Progenitor cell of endocrine pancreas (in vitro differentiated cells): ENCODE data around the gene FNDC3A. TPM values are rescaled to one million over a fixed set of nuclear protein-coding genes. Genes with fewer than 3 reads are reported as not detected.

ENCODE experiments used
- DNase-seq: peaks from one replicate; pipeline ENCODE4 v3.0.0; 2021; ENCODE audit warnings: low spot score; ENCODE audit not compliant: unreplicated experiment
- H3K27ac Mint-ChIP-seq: 2 replicates; pipeline ENCODE4 v1.8.0; 2021; ENCODE audit warnings: mild to moderate bottlenecking, moderate library complexity, mixed read lengths
- H3K27me3 Mint-ChIP-seq: 2 replicates; pipeline ENCODE4 v1.8.0; 2021; ENCODE audit warnings: mixed read lengths
- H3K36me3 Mint-ChIP-seq: 2 replicates; pipeline ENCODE4 v1.8.0; 2022; ENCODE audit warnings: mixed read lengths; ENCODE audit not compliant: insufficient read depth
- H3K4me1 Mint-ChIP-seq: 2 replicates; pipeline ENCODE4 v1.8.0; 2021; ENCODE audit warnings: low read depth, mixed read lengths
- H3K4me3 Mint-ChIP-seq: 2 replicates; pipeline ENCODE4 v1.8.0; 2021; ENCODE audit warnings: low read depth, mild to moderate bottlenecking, moderate library complexity, mixed read lengths
- H3K9me3 Mint-ChIP-seq: 2 replicates; pipeline ENCODE4 v1.8.0; 2021; ENCODE audit warnings: low read depth, mixed read lengths
- CTCF ChIP-seq: fragments of 200-600 bp; sonication (generic); IDR thresholded peaks from one replicate; pipeline ENCODE4 v1.5.0; 2021; ENCODE audit warnings: antibody characterized with exemption, mild to moderate bottlenecking; ENCODE audit not compliant: unreplicated experiment
- total RNA-seq: library from RNA; stranded (reverse); gene quantifications from 2 replicates; pipeline ENCODE4 v1.2.1, GENCODE V29; 2021

The FNDC3A gene
- total RNA-seq, 1 donor from 2014 or later = 116 TPM

- Mint-ChIP-seq H3K4me1 (no peaks in the 10 kb centered on the region), H3K36me3 (peaks cover 7% of the 10 kb centered on the region), H3K27me3 (no peaks in the 10 kb centered on the region), H3K27ac (no peak overlapping the region), H3K4me3 (no peak overlapping the region), H3K9me3 (peaks cover 5% of the 10 kb centered on the region)
- DNase-seq = no peak
- no peak for TF ChIP-seq CTCF
Observed at GRCh38 chr13:48985756-48986155, 10.0 kb downstream of the FNDC3A start.

GRCh38 chr13:48990900-48991299, 15.2 kb downstream of the FNDC3A start:
- no peak for DNase-seq
- H3K27ac Mint-ChIP-seq = no peak overlapping the region
- H3K9me3 Mint-ChIP-seq = peaks cover 8% of the 10 kb centered on the region
- H3K4me1 Mint-ChIP-seq = no peaks in the 10 kb centered on the region
- no peak for TF ChIP-seq CTCF
- H3K36me3 Mint-ChIP-seq = peaks cover 14% of the 10 kb centered on the region
- no peak overlapping the region for H3K4me3 Mint-ChIP-seq
- H3K27me3 Mint-ChIP-seq = no peaks in the 10 kb centered on the region

- Mint-ChIP-seq H3K36me3 (peaks cover 17% of the 10 kb centered on the region), H3K9me3 (peaks cover 12% of the 10 kb centered on the region), H3K4me3 (no peak overlapping the region), H3K27me3 (no peaks in the 10 kb centered on the region), H3K4me1 (no peaks in the 10 kb centered on the region), H3K27ac (no peak overlapping the region)
- no peak for TF ChIP-seq CTCF
- no peak for DNase-seq
Observed at GRCh38 chr13:48993150-48993549, 17.4 kb downstream of the FNDC3A start.

GRCh38 chr13:48994706-48995105, 19.0 kb downstream of the FNDC3A start:
- Mint-ChIP-seq H3K4me3 (no peak overlapping the region), H3K27ac (no peak overlapping the region), H3K27me3 (no peaks in the 10 kb centered on the region), H3K9me3 (peaks cover 21% of the 10 kb centered on the region), H3K36me3 (peaks cover 27% of the 10 kb centered on the region), H3K4me1 (no peaks in the 10 kb centered on the region)
- no peak for DNase-seq
- TF ChIP-seq CTCF = no peak

GRCh38 chr13:48998641-48999292, 23.1 kb downstream of the FNDC3A start:
- no peak for TF ChIP-seq CTCF
- H3K27ac Mint-ChIP-seq = no peak overlapping the region
- no peaks in the 10 kb centered on the region for H3K4me1 Mint-ChIP-seq
- H3K9me3 Mint-ChIP-seq = peaks cover 36% of the 10 kb centered on the region
- H3K4me3 Mint-ChIP-seq = no peak overlapping the region
- H3K27me3 Mint-ChIP-seq = no peaks in the 10 kb centered on the region
- no peak for DNase-seq
- H3K36me3 Mint-ChIP-seq = peaks cover 37% of the 10 kb centered on the region
